ENCODE data around the gene HP. TPM values are rescaled to one million over a fixed set of nuclear protein-coding genes. Genes with fewer than 3 reads are reported as not detected.
A peak's percentile ranks its signal among the peaks of the same experiment; 100 is the strongest.

HP gene
- total and polyA plus RNA-seq, 2 of the 13 experiments (the other 11 are each of a cell fraction or from before 2014, with no cell fraction given) = 387 to 524 TPM

DNA sequence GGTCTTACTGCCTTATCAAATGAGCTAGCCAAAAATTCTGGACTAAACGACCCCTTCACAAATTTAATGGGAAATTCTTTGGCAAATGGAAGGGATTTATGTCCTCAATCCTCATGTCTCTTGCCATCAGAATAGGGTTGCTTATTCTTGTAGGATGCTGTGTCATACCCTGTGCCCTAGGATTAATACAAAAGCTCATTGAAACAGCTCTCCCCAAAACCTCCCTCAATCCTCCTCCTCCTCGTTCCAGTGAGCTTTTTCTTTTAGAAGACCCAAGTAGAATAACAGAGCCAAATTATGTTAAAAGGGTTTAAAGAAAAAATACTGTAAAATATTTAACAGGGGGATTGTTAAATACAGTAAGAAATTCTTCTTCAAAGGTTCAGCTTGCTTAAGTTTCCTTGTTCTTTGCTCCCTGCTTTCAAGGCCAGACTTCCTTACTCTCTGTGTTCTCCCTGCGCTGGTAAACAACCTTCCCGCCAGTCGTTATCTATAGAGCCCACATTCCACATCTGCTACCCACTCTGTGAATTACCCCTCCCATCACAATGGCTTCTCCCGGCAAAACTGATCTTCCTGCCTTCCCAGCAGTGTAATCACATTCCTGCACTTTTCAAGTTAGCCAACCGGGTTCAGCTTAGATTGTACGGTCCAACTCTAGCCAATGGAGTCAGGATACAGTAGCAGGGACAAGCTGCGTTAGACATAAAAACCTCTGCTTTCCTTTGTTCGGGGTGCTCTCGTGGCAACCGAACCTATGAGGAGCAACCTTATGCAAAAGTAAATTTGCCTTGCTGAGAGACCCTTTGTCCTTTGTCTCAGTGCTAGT is 18.4 kb downstream of the HP start (continued):
- TF ChIP-seq, protein P1, sequence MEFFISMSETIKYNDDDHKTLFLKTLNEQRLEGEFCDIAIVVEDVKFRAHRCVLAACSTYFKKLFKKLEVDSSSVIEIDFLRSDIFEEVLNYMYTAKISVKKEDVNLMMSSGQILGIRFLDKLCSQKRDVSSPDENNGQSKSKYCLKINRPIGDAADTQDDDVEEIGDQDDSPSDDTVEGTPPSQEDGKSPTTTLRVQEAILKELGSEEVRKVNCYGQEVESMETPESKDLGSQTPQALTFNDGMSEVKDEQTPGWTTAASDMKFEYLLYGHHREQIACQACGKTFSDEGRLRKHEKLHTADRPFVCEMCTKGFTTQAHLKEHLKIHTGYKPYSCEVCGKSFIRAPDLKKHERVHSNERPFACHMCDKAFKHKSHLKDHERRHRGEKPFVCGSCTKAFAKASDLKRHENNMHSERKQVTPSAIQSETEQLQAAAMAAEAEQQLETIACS (CRISPR knock-in tag; IDR thresholded peaks at IDR 0.05) = no peak
- no peak for TF ChIP-seq MYC (CRISPR knock-in tag; IDR thresholded peaks at IDR 0.05; ENCODE audit: borderline replicate concordance)
- TF ChIP-seq TBX3 (IDR thresholded peaks at IDR 0.05; ENCODE audit: borderline replicate concordance) = no peak
- TF ChIP-seq ZNF20 (CRISPR knock-in tag; IDR thresholded peaks at IDR 0.05) = no peak
- peak; percentile 89 for TF ChIP-seq GFI1 (CRISPR knock-in tag; IDR thresholded peaks at IDR 0.05; ENCODE audit: borderline replicate concordance)
- TF ChIP-seq HMG20A (CRISPR knock-in tag; IDR thresholded peaks at IDR 0.05; ENCODE audit: borderline replicate concordance) = 0 out of 2 replicates have a peak, but pooled peaks have one; percentile 67
- no peak; the same call in 1 of the 2 replicates for TF ChIP-seq MIXL1 (CRISPR knock-in tag; IDR thresholded peaks at IDR 0.05)
- TF ChIP-seq EP300 (IDR thresholded peaks at IDR 0.05; ENCODE audit: low read depth in 2 of 2, low read length in 2 of 2) = peak; percentile 25 to 89; a peak in 3 of 4 replicates
- peak; percentile 80 for TF ChIP-seq EP300 (CRISPR knock-in tag; IDR thresholded peaks at IDR 0.05; ENCODE audit: borderline replicate concordance)
- no peak; the same call in 1 of the 2 replicates for TF ChIP-seq NFRKB (IDR thresholded peaks at IDR 0.05)
- peak; percentile 82 for TF ChIP-seq YY1 (IDR thresholded peaks at IDR 0.05; ENCODE audit: insufficient read depth, insufficient replicate concordance, low read depth, low read length)
- peak; percentile 30; the same call in 1 of the 2 replicates for TF ChIP-seq GABPB1 (CRISPR knock-in tag; IDR thresholded peaks at IDR 0.05)
- TF ChIP-seq ZNF124 (CRISPR knock-in tag; IDR thresholded peaks at IDR 0.05) = 0 out of 2 replicates have a peak, but pooled peaks have one; percentile 30
- TF ChIP-seq KLF6 (CRISPR knock-in tag; IDR thresholded peaks at IDR 0.05) = 0 out of 2 replicates have a peak, but pooled peaks have one; percentile 40
- TF ChIP-seq RCOR2 (CRISPR knock-in tag; IDR thresholded peaks at IDR 0.05) = peak; percentile 84; the same call in 1 of the 2 replicates
- TF ChIP-seq, protein P2, sequence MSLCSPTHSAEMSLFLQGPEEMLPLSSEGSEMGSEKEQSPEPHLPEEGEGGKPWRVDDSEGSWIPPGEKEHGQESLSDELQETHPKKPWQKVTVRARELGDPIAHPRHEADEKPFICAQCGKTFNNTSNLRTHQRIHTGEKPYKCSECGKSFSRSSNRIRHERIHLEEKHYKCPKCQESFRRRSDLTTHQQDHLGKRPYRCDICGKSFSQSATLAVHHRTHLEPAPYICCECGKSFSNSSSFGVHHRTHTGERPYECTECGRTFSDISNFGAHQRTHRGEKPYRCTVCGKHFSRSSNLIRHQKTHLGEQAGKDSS (CRISPR knock-in tag; IDR thresholded peaks at IDR 0.05; ENCODE audit: borderline replicate concordance, low read depth) = no peak
- TF ChIP-seq ZNF552 (CRISPR knock-in tag; IDR thresholded peaks at IDR 0.05; ENCODE audit: borderline replicate concordance) = no peak
- TF ChIP-seq ZNF850 (CRISPR knock-in tag; conservative IDR thresholded peaks at IDR 0.05) = no peak
- no peak for TF ChIP-seq ZNF343 (CRISPR knock-in tag; IDR thresholded peaks at IDR 0.05)
- TF ChIP-seq ZNF451 (CRISPR knock-in tag; IDR thresholded peaks at IDR 0.05) = no peak
- TF ChIP-seq, protein P3, sequence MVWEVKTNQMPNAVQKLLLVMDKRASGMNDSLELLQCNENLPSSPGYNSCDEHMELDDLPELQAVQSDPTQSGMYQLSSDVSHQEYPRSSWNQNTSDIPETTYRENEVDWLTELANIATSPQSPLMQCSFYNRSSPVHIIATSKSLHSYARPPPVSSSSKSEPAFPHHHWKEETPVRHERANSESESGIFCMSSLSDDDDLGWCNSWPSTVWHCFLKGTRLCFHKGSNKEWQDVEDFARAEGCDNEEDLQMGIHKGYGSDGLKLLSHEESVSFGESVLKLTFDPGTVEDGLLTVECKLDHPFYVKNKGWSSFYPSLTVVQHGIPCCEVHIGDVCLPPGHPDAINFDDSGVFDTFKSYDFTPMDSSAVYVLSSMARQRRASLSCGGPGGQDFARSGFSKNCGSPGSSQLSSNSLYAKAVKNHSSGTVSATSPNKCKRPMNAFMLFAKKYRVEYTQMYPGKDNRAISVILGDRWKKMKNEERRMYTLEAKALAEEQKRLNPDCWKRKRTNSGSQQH (CRISPR knock-in tag; IDR thresholded peaks at IDR 0.05; ENCODE audit: low read depth) = peak; percentile 87; the same call in 1 of the 2 replicates
- TF ChIP-seq MXD4 (CRISPR knock-in tag; IDR thresholded peaks at IDR 0.05) = peak; percentile 83; the same call in 1 of the 2 replicates

Data from HepG2 (cell line).